ENCODE data around the gene DIAPH3. TPM values are rescaled to one million over a fixed set of nuclear protein-coding genes. Genes with fewer than 3 reads are reported as not detected.
"Not testable (repeated sequence)": the region's sequence is repeated elsewhere in the genome, so short reads cannot be mapped to it uniquely, and the experiment has no call there.

DIAPH3 gene
- total RNA-seq, 6 experiments from 2014 or later = 18.4 to 38.5 (median 37.5) TPM

DNA sequence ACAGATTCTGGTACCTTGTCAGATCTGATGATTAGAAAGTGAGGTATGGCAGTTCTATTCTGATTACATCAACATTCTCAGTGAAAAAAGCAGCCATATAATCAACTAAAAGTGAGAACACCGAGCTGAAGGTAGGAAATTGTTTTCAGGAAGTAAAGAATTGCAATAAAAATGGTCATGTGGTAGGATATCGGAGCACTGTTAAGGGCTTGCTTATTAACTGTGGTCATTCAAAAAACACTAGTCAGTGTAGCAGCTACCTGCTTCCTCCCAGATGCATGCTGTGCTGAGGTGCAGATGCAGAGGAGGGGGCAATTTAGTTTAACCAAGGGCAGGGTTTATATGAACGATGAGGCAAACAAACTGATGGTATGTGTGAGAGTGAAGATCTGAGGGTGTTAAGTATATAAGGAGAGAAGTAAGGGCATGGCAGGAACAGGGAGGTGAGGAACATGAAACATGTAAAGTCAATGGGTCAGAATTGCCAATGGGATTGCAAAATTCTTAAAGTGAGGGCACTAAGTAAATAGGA is 111.9 kb downstream of the DIAPH3 start:
- Mint-ChIP-seq H3K4me3 (no peak overlapping the region), H3K9me3 (no peaks in the 10 kb centered on the region), H3K4me1 (ENCODE audit: low read depth) (peaks cover 10% of the 10 kb centered on the region; the same call in 1 of the 2 replicates), H3K36me3 (ENCODE audit: low read depth) (peaks cover 11% of the 10 kb centered on the region), H3K27ac (no peak overlapping the region), H3K27me3 (ENCODE audit: insufficient read depth) (no peaks in the 10 kb centered on the region)
- DNase-seq = no peak
- TF ChIP-seq, protein P1, sequence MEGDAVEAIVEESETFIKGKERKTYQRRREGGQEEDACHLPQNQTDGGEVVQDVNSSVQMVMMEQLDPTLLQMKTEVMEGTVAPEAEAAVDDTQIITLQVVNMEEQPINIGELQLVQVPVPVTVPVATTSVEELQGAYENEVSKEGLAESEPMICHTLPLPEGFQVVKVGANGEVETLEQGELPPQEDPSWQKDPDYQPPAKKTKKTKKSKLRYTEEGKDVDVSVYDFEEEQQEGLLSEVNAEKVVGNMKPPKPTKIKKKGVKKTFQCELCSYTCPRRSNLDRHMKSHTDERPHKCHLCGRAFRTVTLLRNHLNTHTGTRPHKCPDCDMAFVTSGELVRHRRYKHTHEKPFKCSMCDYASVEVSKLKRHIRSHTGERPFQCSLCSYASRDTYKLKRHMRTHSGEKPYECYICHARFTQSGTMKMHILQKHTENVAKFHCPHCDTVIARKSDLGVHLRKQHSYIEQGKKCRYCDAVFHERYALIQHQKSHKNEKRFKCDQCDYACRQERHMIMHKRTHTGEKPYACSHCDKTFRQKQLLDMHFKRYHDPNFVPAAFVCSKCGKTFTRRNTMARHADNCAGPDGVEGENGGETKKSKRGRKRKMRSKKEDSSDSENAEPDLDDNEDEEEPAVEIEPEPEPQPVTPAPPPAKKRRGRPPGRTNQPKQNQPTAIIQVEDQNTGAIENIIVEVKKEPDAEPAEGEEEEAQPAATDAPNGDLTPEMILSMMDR (IDR thresholded peaks at IDR 0.05) = no peak

DNA sequence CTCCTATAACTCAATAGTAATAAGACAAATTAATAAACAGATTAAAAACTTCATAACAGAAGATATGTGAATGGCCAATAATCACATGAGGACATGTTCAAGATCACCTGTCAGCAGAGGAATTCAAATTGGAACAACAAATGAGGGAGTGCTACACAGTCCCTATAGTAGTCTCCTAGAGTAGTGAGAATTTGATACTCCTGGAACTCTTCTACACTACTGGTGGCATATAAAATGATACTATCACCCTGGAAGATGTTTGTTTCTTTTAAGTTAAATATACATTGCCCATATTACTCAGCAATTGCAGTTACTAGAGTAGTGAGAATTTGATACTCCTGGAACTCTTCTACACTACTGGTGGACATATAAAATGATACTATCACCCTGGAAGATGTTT is 115.4 kb downstream of the DIAPH3 start:
- H3K9me3 Mint-ChIP-seq; H3K4me3 Mint-ChIP-seq; DNase-seq; H3K27me3 Mint-ChIP-seq (ENCODE audit: insufficient read depth); H3K27ac Mint-ChIP-seq: not testable (repeated sequence)
- peaks cover 20% of the 10 kb centered on the region for H3K36me3 Mint-ChIP-seq (ENCODE audit: low read depth)
- peaks cover 16% of the 10 kb centered on the region for H3K4me1 Mint-ChIP-seq (ENCODE audit: low read depth)

DNA sequence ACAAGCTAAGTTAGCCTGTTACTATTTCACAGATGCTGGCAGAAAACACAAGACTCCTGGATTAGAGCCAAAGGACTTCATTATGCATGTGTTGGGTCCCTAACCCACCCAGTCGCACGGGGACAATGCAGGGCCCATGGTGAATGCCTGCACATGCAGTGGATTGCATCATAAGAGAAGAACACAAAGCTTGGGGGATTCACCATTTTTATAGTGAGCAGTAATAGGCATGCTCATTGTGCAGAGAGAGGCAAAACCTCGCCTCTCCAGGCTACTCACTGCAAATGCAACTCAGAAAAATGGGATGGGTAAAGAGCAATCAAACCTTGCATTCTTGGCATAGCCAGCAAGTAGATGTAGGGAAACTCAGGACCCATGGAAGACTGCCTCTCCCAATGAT is 115.8 kb downstream of the DIAPH3 start:
- no peaks in the 10 kb centered on the region for H3K27me3 Mint-ChIP-seq (ENCODE audit: insufficient read depth)
- no peak for DNase-seq
- TF ChIP-seq, protein P1 (IDR thresholded peaks at IDR 0.05) = no peak
- H3K9me3 Mint-ChIP-seq = no peaks in the 10 kb centered on the region
- peaks cover 20% of the 10 kb centered on the region for H3K36me3 Mint-ChIP-seq (ENCODE audit: low read depth)
- no peak overlapping the region for H3K27ac Mint-ChIP-seq
- H3K4me3 Mint-ChIP-seq = no peak overlapping the region
- H3K4me1 Mint-ChIP-seq (ENCODE audit: low read depth) = peaks cover 21% of the 10 kb centered on the region

DNA sequence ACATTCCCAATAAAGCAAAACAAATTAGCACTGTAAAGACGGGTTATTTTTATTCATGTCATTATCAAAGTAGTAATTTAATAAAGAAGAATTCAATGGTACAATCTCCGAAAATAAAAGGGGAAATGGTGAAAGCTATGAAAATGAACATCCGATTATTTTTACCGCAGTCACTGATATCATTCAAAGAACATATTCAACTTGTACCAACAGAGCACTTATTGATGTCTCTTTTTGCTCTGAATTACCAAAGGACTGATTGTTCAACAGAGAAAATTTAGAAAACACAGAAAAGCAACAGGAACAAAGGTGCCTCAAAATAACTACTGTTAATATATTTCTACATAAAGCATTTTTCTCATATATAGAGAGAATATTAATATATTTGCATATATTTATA is 119.4 kb downstream of the DIAPH3 start:
- Mint-ChIP-seq H3K27me3 (ENCODE audit: insufficient read depth) (no peaks in the 10 kb centered on the region), H3K4me3 (no peak overlapping the region), H3K36me3 (ENCODE audit: low read depth) (peaks cover 8% of the 10 kb centered on the region; the same call in 1 of the 2 replicates), H3K4me1 (ENCODE audit: low read depth) (peaks cover 21% of the 10 kb centered on the region), H3K27ac (no peak overlapping the region), H3K9me3 (no peaks in the 10 kb centered on the region)
- TF ChIP-seq, protein P1 (IDR thresholded peaks at IDR 0.05) = no peak
- DNase-seq = no peak

DNA sequence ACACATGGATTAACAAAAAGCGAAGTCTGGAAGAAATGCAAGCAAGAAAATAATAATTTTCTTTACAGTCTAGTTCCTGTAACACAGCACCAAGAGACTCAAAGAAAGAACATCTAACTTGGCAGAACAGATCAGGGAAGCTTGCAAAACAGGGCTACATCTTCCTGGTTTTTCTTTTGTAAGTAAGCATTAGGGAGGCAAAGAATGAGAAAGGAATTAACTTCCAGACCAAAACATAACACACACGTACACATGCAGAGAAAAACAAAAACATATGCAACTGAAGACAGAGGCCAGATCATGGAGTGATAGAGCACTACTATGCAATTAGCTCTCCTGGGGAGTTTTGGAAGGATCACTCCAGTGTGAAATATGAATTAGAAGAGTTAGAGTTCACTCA is 120.5 kb downstream of the DIAPH3 start:
- H3K36me3 Mint-ChIP-seq (ENCODE audit: low read depth) = peaks cover 8% of the 10 kb centered on the region; the same call in 1 of the 2 replicates
- peaks cover 15% of the 10 kb centered on the region for H3K4me1 Mint-ChIP-seq (ENCODE audit: low read depth)
- no peak for DNase-seq
- H3K9me3 Mint-ChIP-seq = no peaks in the 10 kb centered on the region
- peak overlapping the region; percentile 14; the same call in 1 of the 2 replicates for H3K4me3 Mint-ChIP-seq
- H3K27ac Mint-ChIP-seq = peak overlapping the region; percentile 9
- TF ChIP-seq, protein P1 (IDR thresholded peaks at IDR 0.05) = no peak
- H3K27me3 Mint-ChIP-seq (ENCODE audit: insufficient read depth) = no peaks in the 10 kb centered on the region

DNA sequence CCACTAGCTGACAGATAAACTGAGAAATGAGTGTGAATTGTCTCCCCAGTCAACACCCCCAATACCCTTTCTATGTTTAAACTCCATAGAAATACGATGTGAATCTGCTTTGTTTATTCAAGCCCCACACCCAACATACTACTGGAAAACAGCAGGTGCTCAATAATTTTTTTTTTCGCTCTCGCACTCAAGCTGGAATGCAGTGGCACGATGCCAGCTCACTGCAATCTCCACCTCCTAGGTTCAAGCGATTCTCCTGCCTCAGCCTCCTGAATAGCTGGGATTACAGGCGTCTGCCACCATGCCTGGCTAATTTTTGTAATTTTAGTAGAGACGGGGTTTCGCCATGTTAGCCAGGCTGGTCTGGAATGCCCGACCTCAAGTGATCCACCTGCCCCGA is 123.1 kb downstream of the DIAPH3 start:
- DNase-seq; H3K36me3 Mint-ChIP-seq (ENCODE audit: low read depth); H3K27me3 Mint-ChIP-seq (ENCODE audit: insufficient read depth); H3K9me3 Mint-ChIP-seq; H3K27ac Mint-ChIP-seq; H3K4me3 Mint-ChIP-seq: not testable (repeated sequence)
- H3K4me1 Mint-ChIP-seq (ENCODE audit: low read depth) = peaks cover 11% of the 10 kb centered on the region

All from HFFc6 (cell line).